ENCODE results near the gene KLRD1. TPM values are rescaled to one million over a fixed set of nuclear protein-coding genes. Genes with fewer than 3 reads are reported as not detected.
"Not testable (repeated sequence)": the region's sequence is repeated elsewhere in the genome, so short reads cannot be mapped to it uniquely, and the experiment has no call there.

Gene KLRD1
- total and polyA plus RNA-seq, 4 donors, result 0.10 to 1.4 (median 0.62) TPM

GRCh38 chr12:10365696-10366405 is 58.2 kb downstream of the KLRD1 start:
- H3K4me3 ChIP-seq (ENCODE audit: low read depth, low read length), result peak overlapping the region; percentile 46
- no peaks in the 10 kb centered on the region for H3K9me3 ChIP-seq (ENCODE audit: control insufficient read depth, insufficient read depth, low read length)
- H3K4me1 ChIP-seq (ENCODE audit: control insufficient read depth, insufficient read depth, low read length), result peaks cover 26% of the 10 kb centered on the region
- H3K36me3 ChIP-seq (ENCODE audit: control insufficient read depth, insufficient read depth, low read length), result no peaks in the 10 kb centered on the region
- 27% methylated on average over 1 of the region's 6 CpGs for WGBS (ENCODE audit: insufficient coverage)
- DNase-seq (ENCODE audit: low read depth in 4 of 6, low spot score in 6 of 6), result peak in 2 of 6 donors; percentile 63 to 70
- H3K27ac ChIP-seq (ENCODE audit: low read depth, low read length), result peak overlapping the region; percentile 99
- H3K27me3 ChIP-seq (ENCODE audit: control insufficient read depth, insufficient read depth, low read length), result no peaks in the 10 kb centered on the region

GRCh38 chr12:10366875-10367274 is 59.2 kb downstream of the KLRD1 start:
- DNase-seq (ENCODE audit: low read depth in 4 of 6, low spot score in 6 of 6), result peak in 2 of 6 donors; percentile 32 to 45
- H3K27me3 ChIP-seq (ENCODE audit: control insufficient read depth, insufficient read depth, low read length), result no peaks in the 10 kb centered on the region
- no peaks in the 10 kb centered on the region for H3K9me3 ChIP-seq (ENCODE audit: control insufficient read depth, insufficient read depth, low read length)
- H3K4me3 ChIP-seq (ENCODE audit: low read depth, low read length), result no peak overlapping the region
- peak overlapping the region; percentile 99 for H3K27ac ChIP-seq (ENCODE audit: low read depth, low read length)
- H3K36me3 ChIP-seq (ENCODE audit: control insufficient read depth, insufficient read depth, low read length), result no peaks in the 10 kb centered on the region
- peaks cover 26% of the 10 kb centered on the region for H3K4me1 ChIP-seq (ENCODE audit: control insufficient read depth, insufficient read depth, low read length)

GRCh38 chr12:10367714-10368113 is 60.0 kb downstream of the KLRD1 start:
- no CpG with 5 or more reads among the region's 4 CpGs for WGBS (ENCODE audit: insufficient coverage)
- not testable (repeated sequence) for H3K27me3 ChIP-seq (ENCODE audit: control insufficient read depth, insufficient read depth, low read length); H3K4me3 ChIP-seq (ENCODE audit: low read depth, low read length); H3K9me3 ChIP-seq (ENCODE audit: control insufficient read depth, insufficient read depth, low read length); H3K36me3 ChIP-seq (ENCODE audit: control insufficient read depth, insufficient read depth, low read length); DNase-seq (ENCODE audit: low read depth in 4 of 6, low spot score in 6 of 6)
- Histone ChIP-seq H3K4me1 (ENCODE audit: control insufficient read depth, insufficient read depth, low read length) (peaks cover 29% of the 10 kb centered on the region), H3K27ac (ENCODE audit: low read depth, low read length) (peak overlapping the region; percentile 99)

- Histone ChIP-seq H3K9me3 (ENCODE audit: control insufficient read depth, insufficient read depth, low read length) (no peaks in the 10 kb centered on the region), H3K27ac (ENCODE audit: low read depth, low read length) (peak overlapping the region; percentile 88), H3K27me3 (ENCODE audit: control insufficient read depth, insufficient read depth, low read length) (no peaks in the 10 kb centered on the region), H3K4me3 (ENCODE audit: low read depth, low read length) (peak overlapping the region; percentile 6), H3K36me3 (ENCODE audit: control insufficient read depth, insufficient read depth, low read length) (no peaks in the 10 kb centered on the region), H3K4me1 (ENCODE audit: control insufficient read depth, insufficient read depth, low read length) (peaks cover 30% of the 10 kb centered on the region)
- DNase-seq (ENCODE audit: low read depth in 4 of 6, low spot score in 6 of 6), result peak in 1 of 6 donors; percentile 21
- 63% methylated on average over 4 of the region's 10 CpGs for WGBS (ENCODE audit: insufficient coverage)
Measured at GRCh38 chr12:10368206-10369171, 60.8 kb downstream of the KLRD1 start.

- DNase-seq (ENCODE audit: low read depth in 4 of 6, low spot score in 6 of 6), result no peak
- Histone ChIP-seq H3K9me3 (ENCODE audit: control insufficient read depth, insufficient read depth, low read length) (no peaks in the 10 kb centered on the region), H3K36me3 (ENCODE audit: control insufficient read depth, insufficient read depth, low read length) (no peaks in the 10 kb centered on the region), H3K4me1 (ENCODE audit: control insufficient read depth, insufficient read depth, low read length) (peaks cover 23% of the 10 kb centered on the region), H3K4me3 (ENCODE audit: low read depth, low read length) (no peak overlapping the region), H3K27ac (ENCODE audit: low read depth, low read length) (no peak overlapping the region), H3K27me3 (ENCODE audit: control insufficient read depth, insufficient read depth, low read length) (no peaks in the 10 kb centered on the region)
- 90% methylated on average over 2 of the region's 8 CpGs for WGBS (ENCODE audit: insufficient coverage)
Measured at GRCh38 chr12:10369557-10370415, 62.1 kb downstream of the KLRD1 start.

- H3K9me3 ChIP-seq (ENCODE audit: control insufficient read depth, insufficient read depth, low read length); H3K4me3 ChIP-seq (ENCODE audit: low read depth, low read length); H3K27ac ChIP-seq (ENCODE audit: low read depth, low read length); DNase-seq (ENCODE audit: low read depth in 4 of 6, low spot score in 6 of 6); H3K27me3 ChIP-seq (ENCODE audit: control insufficient read depth, insufficient read depth, low read length); H3K36me3 ChIP-seq (ENCODE audit: control insufficient read depth, insufficient read depth, low read length): not testable (repeated sequence)
- H3K4me1 ChIP-seq (ENCODE audit: control insufficient read depth, insufficient read depth, low read length), result peaks cover 18% of the 10 kb centered on the region
- 83% methylated on average over 2 of the region's 6 CpGs for WGBS (ENCODE audit: insufficient coverage)
Measured at GRCh38 chr12:10371893-10372535, 64.3 kb downstream of the KLRD1 start.

- no peaks in the 10 kb centered on the region for H3K36me3 ChIP-seq (ENCODE audit: control insufficient read depth, insufficient read depth, low read length)
- no peaks in the 10 kb centered on the region for H3K9me3 ChIP-seq (ENCODE audit: control insufficient read depth, insufficient read depth, low read length)
- WGBS (ENCODE audit: insufficient coverage), result 86% methylated on average over 1 of the region's 1 CpG
- no peaks in the 10 kb centered on the region for H3K27me3 ChIP-seq (ENCODE audit: control insufficient read depth, insufficient read depth, low read length)
- no peak for DNase-seq (ENCODE audit: low read depth in 4 of 6, low spot score in 6 of 6)
- H3K4me3 ChIP-seq (ENCODE audit: low read depth, low read length), result no peak overlapping the region
- no peak overlapping the region for H3K27ac ChIP-seq (ENCODE audit: low read depth, low read length)
- peaks cover 17% of the 10 kb centered on the region for H3K4me1 ChIP-seq (ENCODE audit: control insufficient read depth, insufficient read depth, low read length)
Measured at GRCh38 chr12:10372559-10372958, 64.9 kb downstream of the KLRD1 start.

GRCh38 chr12:10374624-10375018 is 67.0 kb downstream of the KLRD1 start:
- Histone ChIP-seq H3K4me1 (ENCODE audit: control insufficient read depth, insufficient read depth, low read length) (peaks cover 6% of the 10 kb centered on the region), H3K4me3 (ENCODE audit: low read depth, low read length) (no peak overlapping the region)

GRCh38 chr12:10378737-10379136 is 71.1 kb downstream of the KLRD1 start:
- WGBS (ENCODE audit: insufficient coverage), result 83% methylated on average over 1 of the region's 2 CpGs
- H3K4me3 ChIP-seq (ENCODE audit: low read depth, low read length); DNase-seq (ENCODE audit: low read depth in 4 of 6, low spot score in 6 of 6); H3K27ac ChIP-seq (ENCODE audit: low read depth, low read length); H3K36me3 ChIP-seq (ENCODE audit: control insufficient read depth, insufficient read depth, low read length); H3K4me1 ChIP-seq (ENCODE audit: control insufficient read depth, insufficient read depth, low read length); H3K9me3 ChIP-seq (ENCODE audit: control insufficient read depth, insufficient read depth, low read length); H3K27me3 ChIP-seq (ENCODE audit: control insufficient read depth, insufficient read depth, low read length): not testable (repeated sequence)

More at GRCh38 chr12:10374624-10375018, 67.0 kb downstream of the KLRD1 start:
- Histone ChIP-seq H3K27me3 (ENCODE audit: control insufficient read depth, insufficient read depth, low read length) (no peaks in the 10 kb centered on the region), H3K27ac (ENCODE audit: low read depth, low read length) (no peak overlapping the region), H3K9me3 (ENCODE audit: control insufficient read depth, insufficient read depth, low read length) (no peaks in the 10 kb centered on the region), H3K36me3 (ENCODE audit: control insufficient read depth, insufficient read depth, low read length) (no peaks in the 10 kb centered on the region)
- DNase-seq (ENCODE audit: low read depth in 4 of 6, low spot score in 6 of 6), result no peak
- WGBS (ENCODE audit: insufficient coverage), result no CpG with 5 or more reads among the region's 3 CpGs
